GM21526 (cell line): ENCODE results near the gene ALK.
"Not testable (repeated sequence)": the region's sequence is repeated elsewhere in the genome, so short reads cannot be mapped to it uniquely, and the experiment has no call there.

Source experiments
- ATAC-seq: cut with Tn5 transposase; IDR thresholded peaks from one replicate; pipeline ENCODE4 v1.9.1; 2021; ENCODE audit warnings: moderate library complexity; ENCODE audit not compliant: unreplicated experiment, low FRiP score

The ALK gene

DNA sequence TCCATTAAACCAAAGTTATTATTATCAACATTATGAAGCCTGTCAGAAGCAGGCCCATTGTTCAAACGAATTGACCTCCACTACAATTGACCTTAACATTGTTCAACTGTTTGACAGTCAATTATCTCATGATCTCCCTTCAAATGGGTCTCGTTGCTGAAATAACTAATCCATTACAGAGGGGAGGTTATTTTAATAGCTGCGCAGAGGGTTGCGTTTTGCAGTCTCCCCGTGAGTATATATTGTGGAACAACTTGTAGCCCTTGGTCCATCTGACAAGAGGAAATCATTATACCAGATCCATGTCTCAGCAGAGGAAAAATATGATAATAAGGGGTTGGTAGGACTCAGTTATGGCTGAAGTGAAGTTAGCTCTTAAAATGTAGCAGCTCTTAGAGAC is 159.1 kb downstream of the ALK start:
- no peak for ATAC-seq

DNA sequence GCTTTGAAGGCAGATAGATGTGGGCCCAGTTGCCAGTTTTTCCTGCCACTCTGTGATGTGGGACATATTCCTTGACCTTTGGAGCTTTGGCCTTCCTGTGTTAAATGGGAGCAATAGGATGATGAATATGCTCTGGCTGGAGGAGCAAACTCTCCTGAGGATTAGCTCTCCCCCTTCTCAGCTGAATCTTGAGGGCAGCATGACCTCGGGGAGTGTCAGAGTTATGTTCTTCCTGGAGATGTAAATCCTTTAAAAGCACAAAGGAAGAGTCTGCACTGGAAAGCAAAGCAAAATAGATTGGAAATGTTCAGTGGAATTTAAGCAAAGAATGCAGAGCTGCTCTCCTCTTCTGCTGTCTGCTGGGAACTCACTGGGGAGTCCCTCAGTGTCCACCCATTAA is 160.1 kb downstream of the ALK start:
- no peak for ATAC-seq

DNA sequence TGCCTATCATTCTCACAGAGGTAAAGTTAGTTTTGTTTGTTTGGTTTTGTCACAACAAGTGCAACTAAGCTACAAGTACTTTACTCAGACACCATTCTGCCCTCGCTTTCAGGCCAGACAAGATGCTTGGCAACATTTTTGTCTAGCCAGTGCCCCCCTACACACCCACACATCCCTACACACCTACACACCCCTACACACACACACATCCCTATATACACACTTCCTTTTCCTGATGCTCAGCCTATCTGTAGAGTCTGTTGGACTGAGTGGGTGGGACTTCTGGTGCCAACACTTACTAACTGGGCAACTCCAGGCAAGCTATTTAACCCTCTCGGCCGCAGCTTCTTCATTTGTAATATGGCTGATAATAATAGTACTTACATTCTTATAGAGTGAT is 161.4 kb downstream of the ALK start:
- ATAC-seq = no peak

DNA sequence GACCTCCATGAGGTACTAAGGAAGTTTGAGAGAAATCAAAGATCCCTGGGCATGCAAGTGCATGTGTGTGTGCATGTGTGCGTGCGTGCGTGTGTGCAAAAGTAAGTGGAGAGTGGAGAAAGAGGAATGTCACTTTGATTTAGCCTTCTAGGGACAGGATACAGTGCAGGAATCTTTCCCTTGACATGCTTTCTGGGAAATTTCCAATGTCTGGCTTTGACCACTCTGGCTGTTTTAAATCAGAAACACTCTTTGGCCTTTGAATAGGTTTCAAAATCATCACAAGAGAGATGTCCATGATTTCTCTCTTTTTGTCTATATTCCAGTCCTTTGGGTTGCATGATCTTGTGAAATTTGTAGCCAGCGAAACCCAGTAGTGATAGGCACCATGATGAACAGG is 162.0 kb downstream of the ALK start:
- no peak for ATAC-seq

DNA sequence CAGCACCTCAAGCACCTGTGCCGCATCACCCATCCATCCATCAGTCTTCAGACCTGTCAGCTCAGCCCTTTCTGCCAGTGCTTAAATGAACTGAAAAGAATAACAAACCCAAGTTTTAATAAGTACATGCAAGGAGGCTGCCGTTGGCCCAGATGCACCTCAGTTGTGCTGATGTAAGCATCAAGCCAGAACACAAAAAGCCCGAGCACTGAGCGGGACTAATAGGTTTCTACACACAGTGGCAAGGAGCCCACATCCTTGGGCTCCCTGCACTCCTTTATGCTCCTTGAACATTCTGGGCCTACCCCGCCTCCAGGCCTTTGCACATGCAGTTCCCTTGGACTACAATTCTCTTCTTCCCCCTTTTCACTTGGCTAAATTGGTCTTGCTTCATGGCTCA is 165.6 kb downstream of the ALK start:
- ATAC-seq = no peak

DNA sequence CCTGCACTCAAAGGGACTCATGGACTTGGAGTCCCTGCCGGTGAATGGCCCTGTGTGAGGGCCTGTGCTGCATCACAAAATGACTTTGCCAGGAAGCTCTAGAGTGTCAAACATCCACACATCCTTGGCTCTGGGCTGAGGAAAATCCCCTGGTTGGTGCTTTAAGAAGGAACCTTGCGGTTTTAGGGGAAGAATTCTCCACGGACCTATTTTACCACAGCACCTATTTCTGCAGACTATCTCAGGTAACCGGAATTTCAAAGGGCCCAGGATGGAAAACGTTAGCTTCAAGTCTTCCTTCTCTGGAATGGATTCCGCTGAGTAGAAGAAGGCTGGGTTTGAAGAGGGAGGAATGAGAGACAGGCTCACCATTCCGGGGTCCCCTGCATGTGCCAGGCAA is 166.2 kb downstream of the ALK start:
- no peak for ATAC-seq

DNA sequence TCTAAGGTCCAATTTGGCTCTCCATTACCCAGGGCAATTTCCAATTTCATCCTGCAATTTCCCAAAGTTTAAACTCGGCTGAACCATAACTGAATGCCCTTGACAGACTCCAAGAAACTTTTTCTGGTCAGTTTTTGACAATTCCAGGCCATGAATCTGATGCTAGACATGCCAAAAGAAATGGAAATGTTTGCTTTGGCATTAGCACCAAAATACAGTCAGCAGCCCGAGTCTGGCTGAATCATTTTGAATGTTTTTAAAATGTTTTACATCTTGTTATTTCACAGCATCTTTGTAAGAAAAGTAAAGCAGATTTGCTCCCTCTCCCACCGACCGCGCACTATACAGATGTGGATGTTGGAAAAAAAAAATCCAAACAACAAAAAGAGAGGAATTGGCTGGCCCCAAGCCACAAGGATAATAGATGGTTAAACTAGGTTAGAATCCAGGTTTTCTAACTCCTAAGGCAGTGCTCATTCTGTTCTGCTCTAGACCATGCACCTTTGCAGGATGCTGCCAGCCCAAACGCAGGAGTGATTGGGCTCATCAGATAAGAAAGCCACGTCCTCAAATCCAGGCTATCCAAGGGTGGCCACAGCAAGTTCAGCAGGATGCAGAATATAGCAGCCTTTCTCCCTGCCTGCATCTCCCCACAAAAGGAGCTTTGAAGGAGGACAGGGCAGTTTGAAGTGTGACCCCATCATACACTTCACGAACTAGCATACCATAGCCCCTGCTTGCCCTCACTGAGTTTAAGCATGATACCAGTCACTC is 167.5 kb downstream of the ALK start:
- no peak for ATAC-seq

DNA sequence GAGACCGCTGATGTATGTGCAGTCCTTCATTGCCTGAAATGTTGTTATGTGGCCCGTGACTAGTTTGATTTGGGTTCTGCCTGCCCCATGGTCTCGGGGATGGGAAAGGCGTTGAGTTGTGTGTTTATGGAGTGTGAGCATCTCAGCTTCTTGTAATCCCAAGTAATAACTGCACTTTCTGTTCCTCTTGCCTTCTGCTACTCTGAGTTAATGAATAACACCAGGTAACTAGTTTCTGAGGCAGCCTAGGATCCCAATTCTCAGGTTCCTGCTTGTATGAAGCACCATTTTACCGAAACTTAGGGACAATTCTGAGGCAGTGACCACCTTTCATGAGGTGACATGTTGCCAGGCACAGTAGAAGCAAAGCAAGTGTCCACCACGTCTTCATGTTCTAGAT is 170.0 kb downstream of the ALK start:
- ATAC-seq = no peak

DNA sequence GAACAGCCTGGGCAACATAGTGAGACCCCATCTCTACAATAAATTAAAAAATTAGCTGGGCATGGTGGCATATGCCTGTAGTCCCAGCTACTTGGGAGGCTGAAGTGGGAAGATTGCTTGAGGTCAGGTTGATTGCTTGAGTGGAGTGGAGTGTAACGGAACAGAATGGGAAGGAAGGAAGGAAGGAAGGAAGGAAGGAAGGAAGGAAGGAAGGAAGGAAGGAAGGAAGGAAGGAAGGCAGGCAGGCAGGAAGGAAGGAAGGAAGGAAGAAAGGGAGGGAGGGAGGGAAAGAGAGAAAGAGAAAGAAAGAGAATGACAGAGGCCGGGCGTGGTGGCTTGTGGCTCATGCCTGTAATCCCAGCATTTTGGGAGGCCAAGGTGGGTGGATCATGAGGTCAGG is 170.9 kb downstream of the ALK start:
- ATAC-seq = not testable (repeated sequence)

DNA sequence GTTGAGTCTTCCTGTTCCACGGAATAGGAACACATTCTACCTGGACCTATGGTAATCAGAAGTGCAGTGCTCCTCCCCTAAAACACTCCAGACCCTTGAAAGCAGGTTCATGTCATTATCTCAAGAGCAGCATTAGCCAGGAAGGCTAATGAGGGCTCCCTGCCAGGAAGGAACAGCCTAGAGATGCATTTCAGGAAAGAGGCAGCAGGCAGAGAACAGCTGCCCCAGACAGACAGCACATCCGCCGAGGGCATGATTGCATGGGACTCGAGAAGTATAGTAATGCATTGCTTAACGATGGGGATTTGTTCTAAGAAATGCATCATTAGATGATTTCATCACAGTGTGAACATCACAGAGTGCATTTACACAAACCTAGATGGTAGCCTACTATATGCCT is 171.5 kb downstream of the ALK start:
- ATAC-seq = no peak

DNA sequence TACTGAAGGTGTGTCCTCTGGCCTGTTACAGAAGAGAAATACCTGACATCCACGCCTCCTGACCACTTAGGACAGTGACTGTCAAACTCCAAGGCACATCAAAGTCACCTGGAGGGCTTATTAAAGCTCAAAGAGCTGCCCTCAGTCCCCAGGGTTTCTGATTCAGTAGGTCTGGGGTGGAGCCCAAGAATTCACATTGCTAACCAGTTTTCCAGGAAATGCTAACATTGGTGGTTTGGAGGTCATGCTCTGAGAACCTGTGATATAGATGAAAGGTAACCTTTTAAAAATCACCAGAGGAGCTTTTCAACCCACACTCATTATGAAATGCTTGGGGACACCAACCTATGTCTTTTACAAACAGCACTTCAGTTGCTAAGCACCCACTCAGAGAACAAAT is 172.3 kb downstream of the ALK start:
- ATAC-seq = no peak

DNA sequence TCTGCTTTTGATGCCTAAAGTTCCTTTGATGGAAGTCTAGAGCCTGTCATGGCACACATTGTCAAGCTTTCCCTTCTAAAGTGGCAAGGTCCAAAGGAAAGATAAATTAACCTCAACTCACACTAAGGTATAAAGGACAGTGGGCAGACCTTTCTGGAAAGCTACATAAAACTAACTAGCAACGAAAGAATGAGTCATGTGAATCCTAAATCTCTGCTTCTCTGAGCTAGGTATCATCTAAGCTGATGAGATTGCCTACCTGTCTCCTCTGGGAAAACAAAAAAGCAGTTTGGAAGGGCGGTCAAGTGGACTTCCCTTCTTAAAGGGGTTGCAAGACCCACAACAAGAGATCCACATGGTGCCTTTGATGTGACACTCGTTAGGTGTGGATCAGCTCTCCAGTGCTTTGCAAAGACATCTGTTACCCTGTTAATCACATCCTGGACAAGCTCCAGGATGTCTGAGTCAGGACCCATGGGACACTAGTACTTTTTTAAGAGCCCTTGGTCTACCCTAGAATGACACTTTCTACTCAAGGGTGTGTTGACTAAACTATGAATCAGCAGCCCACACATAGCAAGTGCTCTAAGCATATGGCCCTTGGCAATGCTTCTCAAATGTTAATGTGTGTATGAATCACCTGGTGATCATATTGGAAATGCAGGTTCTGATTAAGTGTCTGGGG is 173.5 kb downstream of the ALK start:
- no peak for ATAC-seq

DNA sequence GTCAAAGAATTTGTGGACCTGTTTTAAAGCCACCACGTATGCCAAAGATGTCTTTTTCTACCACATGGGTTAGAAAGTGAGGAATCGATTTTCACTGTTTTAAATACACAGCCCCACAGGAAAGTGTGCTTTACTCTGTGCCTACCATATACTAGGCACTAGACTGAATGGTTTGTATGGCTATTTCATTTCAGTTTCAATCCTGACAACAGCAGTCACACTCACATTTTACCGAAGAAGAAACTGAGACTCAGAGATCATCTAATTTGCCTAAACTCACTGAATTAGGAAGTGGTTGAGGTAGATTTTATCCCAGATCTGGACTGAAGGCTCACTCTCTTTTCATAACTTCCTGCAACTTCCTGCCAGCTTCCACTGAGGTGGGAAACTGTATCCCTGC is 176.4 kb downstream of the ALK start:
- ATAC-seq = peak; percentile 90

DNA sequence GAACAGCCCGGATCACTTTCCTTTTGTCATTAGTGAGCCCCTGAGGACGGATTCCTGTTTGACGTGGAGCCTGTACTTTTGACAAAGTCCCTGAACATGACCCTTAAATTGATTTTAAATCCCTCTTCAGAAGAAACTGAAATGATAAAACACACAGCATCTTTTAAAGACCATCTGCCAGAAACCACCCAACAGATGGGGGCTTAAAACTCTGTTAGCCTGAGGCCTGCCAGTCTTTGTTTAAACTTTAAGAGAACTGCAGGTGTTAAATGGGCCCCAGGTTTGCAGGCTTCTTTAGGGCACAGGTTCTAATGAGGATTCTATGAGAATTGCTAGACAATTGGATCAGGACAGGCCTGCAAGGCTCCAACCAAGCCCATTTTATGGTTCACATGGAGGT is 177.9 kb downstream of the ALK start:
- ATAC-seq = no peak

DNA sequence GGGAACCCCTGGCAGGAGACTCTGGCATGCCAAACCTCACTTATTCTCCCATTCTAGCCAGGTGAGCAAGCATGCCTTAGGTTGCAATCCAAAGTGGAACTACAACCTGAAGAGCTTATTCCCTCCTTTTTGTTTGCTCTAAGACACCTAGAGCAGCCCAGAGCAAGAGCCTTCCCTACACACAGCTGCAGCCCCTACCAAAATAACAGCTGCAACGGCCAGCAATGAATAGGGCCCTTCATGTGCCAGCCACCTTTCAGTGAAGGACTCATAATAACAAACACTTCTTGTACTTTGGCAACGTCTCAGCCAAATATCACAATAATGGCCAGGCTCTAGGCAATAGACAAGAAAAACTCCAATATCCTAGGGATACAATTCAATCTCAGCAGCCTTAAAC is 178.7 kb downstream of the ALK start:
- no peak for ATAC-seq

DNA sequence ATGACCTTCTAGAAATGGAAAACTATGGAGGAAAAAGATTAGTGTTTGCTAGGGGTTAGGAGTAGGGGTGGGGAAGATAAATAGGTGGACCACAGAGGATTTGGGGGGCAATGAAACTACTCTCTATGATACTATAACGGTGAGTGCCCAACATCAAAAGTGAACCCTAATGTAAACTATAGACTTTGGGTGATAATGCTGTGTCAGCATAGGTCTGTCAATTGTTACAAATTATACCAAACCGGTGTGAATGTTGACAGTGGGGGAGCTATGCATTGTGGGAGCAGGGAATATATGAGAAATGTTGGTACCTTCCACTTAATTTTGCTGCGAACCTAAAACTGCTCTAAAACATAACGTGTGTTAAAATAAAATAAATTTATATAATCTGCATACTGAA is 180.3 kb downstream of the ALK start:
- ATAC-seq = no peak

DNA sequence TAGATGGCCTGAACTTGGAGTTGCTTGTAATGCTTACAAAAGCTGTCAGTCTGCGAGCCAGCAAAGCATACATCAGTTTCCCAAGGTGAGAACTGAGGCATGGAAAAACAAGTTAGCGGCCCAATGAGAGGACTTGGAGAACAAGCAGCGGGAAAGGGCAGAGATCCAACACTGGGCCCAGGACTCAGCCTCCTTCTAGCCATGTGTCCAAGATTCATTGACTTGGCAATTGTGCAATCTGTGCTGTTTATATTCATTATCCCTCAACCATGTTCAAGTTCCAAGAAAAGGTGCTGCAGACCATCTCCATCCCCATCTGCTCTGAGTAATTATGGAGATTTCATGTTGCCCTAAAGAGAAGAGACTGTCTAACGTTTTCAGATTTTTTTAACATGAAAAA is 187.4 kb downstream of the ALK start:
- ATAC-seq = no peak

DNA sequence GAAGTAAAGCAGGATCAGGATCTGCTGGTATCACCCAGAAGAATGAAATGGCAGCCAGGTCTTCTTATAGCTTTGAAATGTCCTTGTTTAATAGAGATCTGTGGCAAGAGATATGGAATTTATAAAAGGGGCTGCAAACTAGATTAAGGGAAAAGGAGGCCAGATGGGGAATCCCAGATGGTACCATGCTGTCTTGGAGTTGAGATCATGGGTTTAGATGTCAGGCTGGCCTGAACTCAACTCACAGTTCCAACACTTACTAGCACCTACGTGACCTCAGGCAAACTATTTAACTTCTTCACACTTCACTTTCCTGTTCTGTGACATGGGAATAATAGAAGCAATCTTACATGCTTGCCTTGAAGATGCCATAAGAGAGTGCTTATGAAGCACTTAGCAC is 188.2 kb downstream of the ALK start:
- no peak for ATAC-seq

DNA sequence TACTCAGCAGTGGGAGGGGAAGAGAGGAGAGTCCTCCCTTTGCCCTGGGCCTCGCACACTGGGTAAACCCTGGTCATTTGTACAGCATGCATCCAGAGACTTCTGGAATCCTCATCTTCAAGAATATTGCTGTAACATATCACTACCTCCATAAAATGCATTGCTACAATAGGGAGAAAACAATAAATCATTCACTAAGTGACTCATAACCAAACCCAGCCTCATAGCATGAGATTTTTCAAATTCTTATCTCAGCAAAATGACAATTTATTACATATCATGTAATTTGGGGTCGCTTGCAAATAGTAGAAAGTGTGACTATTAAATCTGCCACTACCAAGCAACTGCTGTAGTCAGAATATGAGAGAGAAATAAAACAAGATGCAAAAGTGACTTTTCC is 189.4 kb downstream of the ALK start:
- no peak for ATAC-seq

DNA sequence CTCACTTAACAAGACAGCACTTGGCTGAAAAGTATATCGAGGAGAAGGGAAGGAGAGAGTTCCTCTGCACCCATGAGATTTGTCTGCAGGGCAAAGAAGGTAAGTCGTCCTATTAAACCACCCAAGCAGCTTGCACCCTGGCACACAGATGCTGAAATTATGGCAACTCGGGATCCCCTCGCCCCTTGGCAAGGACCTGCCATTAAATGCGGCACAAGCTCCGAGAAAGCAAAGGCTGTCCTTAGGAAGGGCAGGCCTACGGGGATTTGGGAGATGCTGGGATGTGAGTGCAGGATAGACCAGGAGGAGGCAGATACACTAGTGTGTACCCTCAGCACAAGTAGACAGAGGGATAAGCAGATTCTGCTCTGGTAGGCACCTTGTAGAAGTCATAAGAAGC is 191.5 kb downstream of the ALK start:
- no peak for ATAC-seq

DNA sequence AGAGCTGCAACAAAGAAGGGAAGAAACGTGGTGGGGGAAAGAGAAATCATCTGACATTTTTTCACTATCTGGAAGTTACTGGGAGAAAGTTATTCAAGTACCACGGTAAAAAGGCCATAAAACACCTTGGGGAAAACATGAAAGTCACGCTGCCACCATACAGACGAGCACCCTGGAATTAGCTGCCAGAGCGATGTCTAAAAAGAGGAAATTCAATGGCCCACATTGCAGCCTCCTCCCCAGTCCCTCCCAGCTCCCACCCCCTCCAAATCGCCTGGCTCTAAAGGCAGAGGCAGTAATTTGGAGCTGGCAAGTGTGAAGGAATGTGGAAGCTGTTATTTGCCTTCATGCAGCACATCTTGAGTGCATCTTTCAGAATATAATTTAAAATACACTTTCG is 192.0 kb downstream of the ALK start:
- no peak for ATAC-seq

DNA sequence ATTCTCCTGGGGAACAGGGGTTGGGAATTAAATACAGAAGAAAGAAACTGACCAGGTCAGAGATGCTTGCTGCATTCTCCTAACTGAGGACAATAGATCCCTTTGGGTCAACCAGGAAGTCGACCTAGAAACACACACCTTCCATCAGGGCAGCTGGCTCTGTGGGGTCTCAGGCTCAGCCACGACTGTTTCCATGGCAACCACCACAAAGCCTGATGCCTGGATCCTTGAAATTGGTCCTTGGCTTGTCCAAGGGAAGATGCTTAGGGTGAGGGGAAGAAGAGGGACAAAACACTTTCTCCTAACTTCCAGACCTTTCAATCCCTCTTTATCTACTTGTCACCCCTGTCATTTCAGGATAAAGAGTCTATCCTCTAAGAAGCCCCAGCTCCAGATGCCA is 194.4 kb downstream of the ALK start:
- no peak for ATAC-seq
